WTC11 (cell line): ENCODE results near the gene ERVW-1. TPM values are rescaled to one million over a fixed set of nuclear protein-coding genes. Genes with fewer than 3 reads are reported as not detected.
A peak's percentile ranks its signal among the peaks of the same experiment; 100 is the strongest.

Source experiments
- ATAC-seq: fragments of 200-7000 bp; cut with Tn5 transposase; 2 replicates; pipeline ENCODE4 v1.10.0; 2021; ENCODE audit warnings: mild to moderate bottlenecking, moderate library complexity
- CTCF ChIA-PET: fragments of 300-600 bp; sonication (Branson Sonifier 250); formaldehyde crosslinking; loops from one replicate; lab custom pipeline; 2021; ENCODE audit warnings: antibody characterized with exemption; lab: Charles Lee
- POLR2A ChIA-PET: fragments of 350-600 bp; sonication (Branson Sonifier 250); formaldehyde crosslinking; loops from one replicate; lab custom pipeline; 2021; ENCODE audit warnings: antibody characterized with exemption; lab: Charles Lee
- DNase-seq: peaks from one replicate; pipeline ENCODE4 v3.0.0; 2021; ENCODE audit warnings: low spot score
- H3K27ac Mint-ChIP-seq: 2 replicates; pipeline ENCODE4 v1.8.0; 2021; ENCODE audit warnings: mixed read lengths
- H3K27me3 Mint-ChIP-seq: 2 replicates; pipeline ENCODE4 v1.8.0; 2021; ENCODE audit warnings: low read depth, mild to moderate bottlenecking, moderate library complexity, mixed read lengths
- H3K36me3 Mint-ChIP-seq: 2 replicates; pipeline ENCODE4 v1.8.0; 2021; ENCODE audit warnings: mixed read lengths
- H3K4me1 Mint-ChIP-seq: 2 replicates; pipeline ENCODE4 v1.8.0; 2022; ENCODE audit warnings: mixed read lengths
- H3K4me3 Mint-ChIP-seq: 2 replicates; pipeline ENCODE4 v1.8.0; 2021; ENCODE audit warnings: mild to moderate bottlenecking, moderate library complexity, mixed read lengths
- H3K9me3 Mint-ChIP-seq: 2 replicates; pipeline ENCODE4 v1.8.0; 2021; ENCODE audit warnings: mixed read lengths
- CREM ChIP-seq: sonication (generic); formaldehyde crosslinking; IDR thresholded peaks from 2 replicates; pipeline ENCODE4 v1.8.1; 2022; ENCODE audit warnings: mild to moderate bottlenecking, missing genetic modification reagents, moderate library complexity
- ETV6 ChIP-seq: sonication (generic); formaldehyde crosslinking; IDR thresholded peaks from 2 replicates; pipeline ENCODE4 v1.8.1; 2022; ENCODE audit warnings: mild to moderate bottlenecking, missing genetic modification reagents
- FOXK1 ChIP-seq: sonication (generic); formaldehyde crosslinking; IDR thresholded peaks from 2 replicates; pipeline ENCODE4 v1.8.0; 2022; ENCODE audit warnings: mild to moderate bottlenecking, moderate library complexity, missing genetic modification reagents
- GTF2I ChIP-seq: fragments of 250-450 bp; sonication (Bioruptor Pico); conservative IDR thresholded peaks from 2 replicates; pipeline ENCODE4 v1.4.0; 2021; ENCODE audit warnings: mild to moderate bottlenecking
- KAT7 ChIP-seq: sonication (generic); formaldehyde crosslinking; IDR thresholded peaks from 2 replicates; pipeline ENCODE4 v1.8.1; 2023; ENCODE audit warnings: missing genetic modification reagents, mild to moderate bottlenecking, borderline replicate concordance
- TCF7 ChIP-seq: sonication (generic); formaldehyde crosslinking; IDR thresholded peaks from 2 replicates; pipeline ENCODE4 v1.8.0; 2022; ENCODE audit warnings: mild to moderate bottlenecking, low read depth, missing genetic modification reagents, moderate library complexity
- TP53 ChIP-seq: sonication (generic); formaldehyde crosslinking; IDR thresholded peaks from 2 replicates; pipeline ENCODE4 v1.8.1; 2023; ENCODE audit warnings: mild to moderate bottlenecking, missing genetic modification reagents
- ZNF121 ChIP-seq: sonication (generic); formaldehyde crosslinking; IDR thresholded peaks from 2 replicates; pipeline ENCODE4 v1.8.0; 2023; ENCODE audit warnings: missing genetic modification reagents
- ZNF396 ChIP-seq: fragments of 250-450 bp; sonication (Bioruptor Pico); IDR thresholded peaks from 2 replicates; pipeline ENCODE4 v1.8.0; 2021; ENCODE audit warnings: mild to moderate bottlenecking, moderate library complexity, borderline replicate concordance
- ZNF416 ChIP-seq: fragments of 250-450 bp; sonication (Bioruptor Pico); IDR thresholded peaks from 2 replicates; pipeline ENCODE4 v1.9.0; 2021; ENCODE audit warnings: mild to moderate bottlenecking, inconsistent platforms
- total RNA-seq: library from RNA; stranded (reverse); gene quantifications from 3 replicates; pipeline ENCODE4 v1.2.3, GENCODE V29; 2021
- TF ChIP-seq, protein P1 (sequence below): sonication (generic); formaldehyde crosslinking; IDR thresholded peaks from 2 replicates; pipeline ENCODE4 v1.8.1; 2022; ENCODE audit warnings: low read depth, missing genetic modification reagents, borderline replicate concordance
- TF ChIP-seq, protein P2 (sequence below): sonication (generic); formaldehyde crosslinking; IDR thresholded peaks from 2 replicates; pipeline ENCODE4 v1.8.1; 2023; ENCODE audit warnings: mild to moderate bottlenecking, missing genetic modification reagents, borderline replicate concordance
- TF ChIP-seq, protein P3 (sequence below): sonication (generic); formaldehyde crosslinking; IDR thresholded peaks from 2 replicates; pipeline ENCODE4 v1.8.0; 2023; ENCODE audit warnings: missing genetic modification reagents, mild to moderate bottlenecking, borderline replicate concordance

The ERVW-1 gene
- total RNA-seq, 1 experiment from 2014 or later = 0.07 TPM

DNA sequence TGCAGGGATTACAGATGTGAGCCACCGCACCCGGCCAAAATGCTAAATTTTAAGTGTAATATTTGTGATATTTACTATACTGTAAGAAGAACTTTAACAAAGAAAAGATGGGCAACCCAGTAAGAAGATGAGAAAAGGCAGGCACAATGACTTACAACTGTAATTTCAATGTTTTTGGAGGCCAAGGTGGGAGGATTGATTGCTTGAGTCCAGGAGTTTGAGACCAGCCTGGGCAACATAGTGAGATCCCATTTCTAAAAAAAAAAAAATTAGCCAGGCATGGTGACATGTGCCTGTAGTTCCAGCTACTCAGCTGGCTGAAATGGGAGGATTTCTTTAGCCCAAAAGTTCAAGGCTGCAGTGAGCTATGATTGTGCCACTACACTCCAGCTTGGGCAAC lies 42.2 kb downstream of the ERVW-1 start:
- ChIA-PET POLR2A (no interaction called here), CTCF (interaction anchor here (1.3 to 4.2 kb wide), 3 partner anchors 10 to 555 kb away, joined by 3 to 14 read pairs (median 3); no protein-coding TSS in a partner anchor)
- H3K27me3 Mint-ChIP-seq = no peaks in the 10 kb centered on the region
- no peaks in the 10 kb centered on the region for H3K36me3 Mint-ChIP-seq
- H3K9me3 Mint-ChIP-seq = peaks cover 36% of the 10 kb centered on the region
- no peak for DNase-seq
- H3K4me3 Mint-ChIP-seq = no peak overlapping the region
- H3K4me1 Mint-ChIP-seq = peaks cover 35% of the 10 kb centered on the region
- ATAC-seq = no peak
- peak; percentile 60; the same call in 1 of the 2 replicates for TF ChIP-seq ZNF121
- TF ChIP-seq, protein P1, sequence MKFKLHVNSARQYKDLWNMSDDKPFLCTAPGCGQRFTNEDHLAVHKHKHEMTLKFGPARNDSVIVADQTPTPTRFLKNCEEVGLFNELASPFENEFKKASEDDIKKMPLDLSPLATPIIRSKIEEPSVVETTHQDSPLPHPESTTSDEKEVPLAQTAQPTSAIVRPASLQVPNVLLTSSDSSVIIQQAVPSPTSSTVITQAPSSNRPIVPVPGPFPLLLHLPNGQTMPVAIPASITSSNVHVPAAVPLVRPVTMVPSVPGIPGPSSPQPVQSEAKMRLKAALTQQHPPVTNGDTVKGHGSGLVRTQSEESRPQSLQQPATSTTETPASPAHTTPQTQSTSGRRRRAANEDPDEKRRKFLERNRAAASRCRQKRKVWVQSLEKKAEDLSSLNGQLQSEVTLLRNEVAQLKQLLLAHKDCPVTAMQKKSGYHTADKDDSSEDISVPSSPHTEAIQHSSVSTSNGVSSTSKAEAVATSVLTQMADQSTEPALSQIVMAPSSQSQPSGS (CRISPR knock-in tag) = no peak
- H3K27ac Mint-ChIP-seq = no peak overlapping the region

DNA sequence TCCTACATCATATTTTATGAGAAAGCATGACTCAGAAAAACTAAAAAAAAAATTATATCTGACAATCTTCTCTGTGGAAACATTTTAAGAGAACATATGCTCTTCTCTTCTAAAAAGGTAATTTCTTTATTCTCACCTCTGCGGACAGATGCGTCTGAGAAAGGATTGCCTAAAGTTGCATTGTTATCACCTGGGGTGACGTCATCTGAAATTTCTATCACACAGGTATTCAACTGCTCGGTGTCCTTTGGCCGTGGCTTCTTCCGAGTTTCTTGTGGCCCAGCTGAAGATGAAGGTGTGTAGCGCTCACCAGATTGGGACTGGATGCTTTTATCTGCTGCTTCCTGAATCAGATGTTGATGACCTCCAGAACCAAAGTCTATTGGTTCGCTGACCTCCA lies 44.7 kb downstream of the ERVW-1 start:
- H3K27ac Mint-ChIP-seq = no peak overlapping the region
- ATAC-seq (no peak), DNase-seq (no peak)
- no peaks in the 10 kb centered on the region for H3K27me3 Mint-ChIP-seq
- TF ChIP-seq ETV6 (CRISPR knock-in tag) (no peak), GTF2I (CRISPR knock-in tag) (no peak), CREM (CRISPR knock-in tag) (no peak), FOXK1 (CRISPR knock-in tag) (no peak), TCF7 (no peak), ZNF121 (no peak), KAT7 (no peak), ZNF396 (CRISPR knock-in tag) (no peak)
- TF ChIP-seq, protein P2, sequence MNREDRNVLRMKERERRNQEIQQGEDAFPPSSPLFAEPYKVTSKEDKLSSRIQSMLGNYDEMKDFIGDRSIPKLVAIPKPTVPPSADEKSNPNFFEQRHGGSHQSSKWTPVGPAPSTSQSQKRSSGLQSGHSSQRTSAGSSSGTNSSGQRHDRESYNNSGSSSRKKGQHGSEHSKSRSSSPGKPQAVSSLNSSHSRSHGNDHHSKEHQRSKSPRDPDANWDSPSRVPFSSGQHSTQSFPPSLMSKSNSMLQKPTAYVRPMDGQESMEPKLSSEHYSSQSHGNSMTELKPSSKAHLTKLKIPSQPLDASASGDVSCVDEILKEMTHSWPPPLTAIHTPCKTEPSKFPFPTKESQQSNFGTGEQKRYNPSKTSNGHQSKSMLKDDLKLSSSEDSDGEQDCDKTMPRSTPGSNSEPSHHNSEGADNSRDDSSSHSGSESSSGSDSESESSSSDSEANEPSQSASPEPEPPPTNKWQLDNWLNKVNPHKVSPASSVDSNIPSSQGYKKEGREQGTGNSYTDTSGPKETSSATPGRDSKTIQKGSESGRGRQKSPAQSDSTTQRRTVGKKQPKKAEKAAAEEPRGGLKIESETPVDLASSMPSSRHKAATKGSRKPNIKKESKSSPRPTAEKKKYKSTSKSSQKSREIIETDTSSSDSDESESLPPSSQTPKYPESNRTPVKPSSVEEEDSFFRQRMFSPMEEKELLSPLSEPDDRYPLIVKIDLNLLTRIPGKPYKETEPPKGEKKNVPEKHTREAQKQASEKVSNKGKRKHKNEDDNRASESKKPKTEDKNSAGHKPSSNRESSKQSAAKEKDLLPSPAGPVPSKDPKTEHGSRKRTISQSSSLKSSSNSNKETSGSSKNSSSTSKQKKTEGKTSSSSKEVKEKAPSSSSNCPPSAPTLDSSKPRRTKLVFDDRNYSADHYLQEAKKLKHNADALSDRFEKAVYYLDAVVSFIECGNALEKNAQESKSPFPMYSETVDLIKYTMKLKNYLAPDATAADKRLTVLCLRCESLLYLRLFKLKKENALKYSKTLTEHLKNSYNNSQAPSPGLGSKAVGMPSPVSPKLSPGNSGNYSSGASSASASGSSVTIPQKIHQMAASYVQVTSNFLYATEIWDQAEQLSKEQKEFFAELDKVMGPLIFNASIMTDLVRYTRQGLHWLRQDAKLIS (CRISPR knock-in tag) = no peak
- TF ChIP-seq, protein P3, sequence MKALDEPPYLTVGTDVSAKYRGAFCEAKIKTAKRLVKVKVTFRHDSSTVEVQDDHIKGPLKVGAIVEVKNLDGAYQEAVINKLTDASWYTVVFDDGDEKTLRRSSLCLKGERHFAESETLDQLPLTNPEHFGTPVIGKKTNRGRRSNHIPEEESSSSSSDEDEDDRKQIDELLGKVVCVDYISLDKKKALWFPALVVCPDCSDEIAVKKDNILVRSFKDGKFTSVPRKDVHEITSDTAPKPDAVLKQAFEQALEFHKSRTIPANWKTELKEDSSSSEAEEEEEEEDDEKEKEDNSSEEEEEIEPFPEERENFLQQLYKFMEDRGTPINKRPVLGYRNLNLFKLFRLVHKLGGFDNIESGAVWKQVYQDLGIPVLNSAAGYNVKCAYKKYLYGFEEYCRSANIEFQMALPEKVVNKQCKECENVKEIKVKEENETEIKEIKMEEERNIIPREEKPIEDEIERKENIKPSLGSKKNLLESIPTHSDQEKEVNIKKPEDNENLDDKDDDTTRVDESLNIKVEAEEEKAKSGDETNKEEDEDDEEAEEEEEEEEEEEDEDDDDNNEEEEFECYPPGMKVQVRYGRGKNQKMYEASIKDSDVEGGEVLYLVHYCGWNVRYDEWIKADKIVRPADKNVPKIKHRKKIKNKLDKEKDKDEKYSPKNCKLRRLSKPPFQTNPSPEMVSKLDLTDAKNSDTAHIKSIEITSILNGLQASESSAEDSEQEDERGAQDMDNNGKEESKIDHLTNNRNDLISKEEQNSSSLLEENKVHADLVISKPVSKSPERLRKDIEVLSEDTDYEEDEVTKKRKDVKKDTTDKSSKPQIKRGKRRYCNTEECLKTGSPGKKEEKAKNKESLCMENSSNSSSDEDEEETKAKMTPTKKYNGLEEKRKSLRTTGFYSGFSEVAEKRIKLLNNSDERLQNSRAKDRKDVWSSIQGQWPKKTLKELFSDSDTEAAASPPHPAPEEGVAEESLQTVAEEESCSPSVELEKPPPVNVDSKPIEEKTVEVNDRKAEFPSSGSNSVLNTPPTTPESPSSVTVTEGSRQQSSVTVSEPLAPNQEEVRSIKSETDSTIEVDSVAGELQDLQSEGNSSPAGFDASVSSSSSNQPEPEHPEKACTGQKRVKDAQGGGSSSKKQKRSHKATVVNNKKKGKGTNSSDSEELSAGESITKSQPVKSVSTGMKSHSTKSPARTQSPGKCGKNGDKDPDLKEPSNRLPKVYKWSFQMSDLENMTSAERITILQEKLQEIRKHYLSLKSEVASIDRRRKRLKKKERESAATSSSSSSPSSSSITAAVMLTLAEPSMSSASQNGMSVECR = no peak
- ChIA-PET POLR2A (no interaction called here), CTCF (interaction anchor here (1.0 to 4.2 kb wide), 3 partner anchors 8 to 14 kb away, joined by 4 to 14 read pairs (median 12); partner anchors contain the start of gene GATAD1)
- H3K36me3 Mint-ChIP-seq = no peaks in the 10 kb centered on the region
- peaks cover 20% of the 10 kb centered on the region for H3K9me3 Mint-ChIP-seq
- peaks cover 17% of the 10 kb centered on the region for H3K4me1 Mint-ChIP-seq
- no peak overlapping the region for H3K4me3 Mint-ChIP-seq

DNA sequence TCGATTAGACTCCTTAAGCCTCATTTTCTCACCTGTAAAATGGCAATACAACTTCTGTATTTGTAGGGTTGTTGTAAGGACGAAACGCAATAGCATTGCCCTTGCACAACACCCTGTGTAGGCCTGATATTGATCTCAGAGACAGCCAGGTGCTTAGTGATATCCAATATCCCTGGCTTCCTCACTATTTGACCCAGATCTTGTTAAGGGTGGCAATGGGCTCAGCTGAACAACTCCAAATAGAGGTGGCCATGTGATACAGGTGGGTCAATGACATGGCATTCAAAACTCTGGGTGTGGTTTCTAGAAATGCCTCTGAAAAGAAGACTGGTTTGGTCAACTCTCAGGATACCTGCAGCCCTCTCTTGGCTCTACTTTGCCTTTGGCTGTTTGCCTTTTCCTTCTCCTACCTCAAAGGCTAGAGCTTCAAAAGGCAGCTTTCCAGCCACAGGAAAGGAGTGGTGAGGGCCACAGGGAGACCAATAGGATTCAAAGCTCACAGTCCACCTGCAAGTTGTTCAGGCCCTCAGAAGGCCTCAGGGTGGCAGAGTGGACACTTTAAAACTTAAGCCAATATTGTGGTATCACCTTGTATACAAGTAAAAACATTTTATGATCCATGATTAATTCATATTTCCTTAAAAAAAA lies 45.3 kb downstream of the ERVW-1 start:
- Mint-ChIP-seq H3K27me3 (no peaks in the 10 kb centered on the region), H3K9me3 (peaks cover 17% of the 10 kb centered on the region), H3K4me1 (peaks cover 13% of the 10 kb centered on the region), H3K36me3 (no peaks in the 10 kb centered on the region), H3K27ac (no peak overlapping the region), H3K4me3 (no peak overlapping the region)
- TF ChIP-seq TP53 (CRISPR knock-in tag) = no peak
- TF ChIP-seq ZNF416 (CRISPR knock-in tag) = no peak
- DNase-seq = no peak
- ChIA-PET CTCF (interaction anchor here (1.8 to 4.2 kb wide), 2 partner anchors 8 to 15 kb away, joined by 12 to 14 read pairs; partner anchors contain the start of gene GATAD1), POLR2A (no interaction called here)
- no peak for ATAC-seq
